ENCODE results near the gene PPFIBP1.
"Not testable (repeated sequence)": the region's sequence is repeated elsewhere in the genome, so short reads cannot be mapped to it uniquely, and the experiment has no call there.

Gene PPFIBP1

GRCh38 chr12:27631365-27631764, 107.4 kb downstream of the PPFIBP1 start:
- FAIRE-seq = no peak

- FAIRE-seq = no peak
Measured at GRCh38 chr12:27631813-27632491, 107.9 kb downstream of the PPFIBP1 start.

GRCh38 chr12:27635349-27635972, 111.5 kb downstream of the PPFIBP1 start:
- no peak for FAIRE-seq

- FAIRE-seq = not testable (repeated sequence)
Measured at GRCh38 chr12:27636569-27636968, 112.6 kb downstream of the PPFIBP1 start.

- FAIRE-seq = no peak
Measured at GRCh38 chr12:27637524-27637923, 113.5 kb downstream of the PPFIBP1 start.

GRCh38 chr12:27639265-27639664, 115.3 kb downstream of the PPFIBP1 start:
- FAIRE-seq = no peak

GRCh38 chr12:27640566-27641200, 116.7 kb downstream of the PPFIBP1 start:
- FAIRE-seq = not testable (repeated sequence)

- FAIRE-seq = not testable (repeated sequence)
Measured at GRCh38 chr12:27642361-27642760, 118.4 kb downstream of the PPFIBP1 start.

GRCh38 chr12:27642892-27643291, 118.9 kb downstream of the PPFIBP1 start:
- not testable (repeated sequence) for FAIRE-seq

GRCh38 chr12:27644158-27644845, 120.3 kb downstream of the PPFIBP1 start:
- FAIRE-seq = no peak

- FAIRE-seq = no peak
Measured at GRCh38 chr12:27645671-27646070, 121.7 kb downstream of the PPFIBP1 start.

- no peak for FAIRE-seq
Measured at GRCh38 chr12:27646149-27646548, 122.1 kb downstream of the PPFIBP1 start.

GRCh38 chr12:27650011-27650410, 126.0 kb downstream of the PPFIBP1 start:
- FAIRE-seq = no peak

GRCh38 chr12:27651201-27651600, 127.2 kb downstream of the PPFIBP1 start:
- no peak for FAIRE-seq

- peak; percentile 89 for FAIRE-seq
Measured at GRCh38 chr12:27652174-27652763, 128.3 kb downstream of the PPFIBP1 start.

GRCh38 chr12:27653661-27654060, 129.7 kb downstream of the PPFIBP1 start:
- FAIRE-seq = no peak

- not testable (repeated sequence) for FAIRE-seq
Measured at GRCh38 chr12:27655476-27655875, 131.5 kb downstream of the PPFIBP1 start.

- FAIRE-seq = no peak
Measured at GRCh38 chr12:27657296-27657695, 133.3 kb downstream of the PPFIBP1 start.

- no peak for FAIRE-seq
Measured at GRCh38 chr12:27665704-27666103, 141.7 kb downstream of the PPFIBP1 start.

GRCh38 chr12:27666510-27666909, 142.5 kb downstream of the PPFIBP1 start:
- FAIRE-seq = no peak

GRCh38 chr12:27667540-27667939, 143.5 kb downstream of the PPFIBP1 start:
- FAIRE-seq = no peak

- no peak for FAIRE-seq
Measured at GRCh38 chr12:27672051-27672450, 148.0 kb downstream of the PPFIBP1 start.

- no peak for FAIRE-seq
Measured at GRCh38 chr12:27672643-27673042, 148.6 kb downstream of the PPFIBP1 start.
